ENCODE data around the gene MT1HL1.
"Not testable (repeated sequence)": the region's sequence is repeated elsewhere in the genome, so short reads cannot be mapped to it uniquely, and the experiment has no call there.

MT1HL1 gene

DNA sequence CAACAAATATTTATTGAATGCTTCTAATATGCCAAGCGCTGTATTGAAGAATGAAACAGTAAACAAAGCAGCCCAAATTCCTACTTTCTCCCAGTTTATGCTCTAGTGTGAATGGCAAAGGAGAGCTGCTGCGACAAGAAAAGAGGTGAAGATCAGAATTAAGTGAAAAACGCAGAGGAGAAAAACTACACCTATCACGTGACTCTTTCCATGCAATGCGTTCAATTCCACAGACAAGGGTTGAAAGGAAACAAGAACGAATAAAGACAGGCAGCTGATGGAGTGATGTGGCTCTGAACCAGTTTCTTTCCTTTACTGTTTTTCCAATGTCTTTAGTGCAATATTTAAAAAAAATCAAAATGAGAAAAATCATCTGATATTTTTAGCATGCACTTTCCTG is 23.6 kb downstream of the MT1HL1 start:
- H3K36me3 Mint-ChIP-seq (ENCODE audit: low read depth): no peaks in the 10 kb centered on the region
- H3K9me3 Mint-ChIP-seq: no peaks in the 10 kb centered on the region
- H3K27ac Mint-ChIP-seq: no peak overlapping the region
- intact Hi-C loops (cut with micrococcal nuclease): no loop called here
- H3K4me3 Mint-ChIP-seq: no peak overlapping the region
- H3K27me3 Mint-ChIP-seq: no peaks in the 10 kb centered on the region
- H3K4me1 Mint-ChIP-seq (ENCODE audit: low read depth): no peaks in the 10 kb centered on the region

DNA sequence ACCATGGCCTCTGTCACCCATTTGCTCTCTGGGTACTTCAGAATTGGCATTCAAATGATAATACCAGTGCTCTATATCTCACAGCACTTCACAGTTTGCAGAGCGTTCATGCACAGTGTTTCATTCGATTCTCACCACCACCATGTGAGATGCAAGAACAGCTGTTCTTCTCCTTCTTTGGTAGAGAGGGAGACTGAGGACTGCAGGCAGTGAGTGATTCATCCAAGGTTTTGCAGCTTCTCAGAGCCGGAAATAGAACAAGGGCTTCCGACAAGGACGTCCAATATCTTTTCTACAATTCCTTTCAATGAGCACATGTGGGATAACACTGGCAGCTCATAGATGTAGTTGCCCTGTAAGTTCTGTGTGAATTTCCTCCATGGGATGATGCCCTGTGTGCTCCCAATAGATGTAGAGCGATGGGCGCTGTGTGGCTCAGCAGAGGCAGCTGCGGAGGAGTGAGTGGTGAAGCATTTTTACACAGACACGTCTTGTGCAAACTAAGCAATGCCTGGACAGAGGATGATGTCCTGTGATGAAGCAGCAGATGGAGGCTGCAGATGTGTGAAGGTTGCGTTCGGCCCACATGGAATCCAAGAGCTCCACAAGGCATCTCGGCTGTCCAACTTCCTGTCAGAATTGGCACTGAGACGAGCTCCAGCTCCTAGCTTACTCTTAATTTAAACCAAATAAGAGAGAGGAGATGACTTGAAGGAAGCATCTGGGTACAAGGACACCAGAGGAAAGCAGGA is 24.9 kb downstream of the MT1HL1 start:
- intact Hi-C loops (cut with micrococcal nuclease): no loop called here
- H3K27ac Mint-ChIP-seq: no peak overlapping the region
- no peaks in the 10 kb centered on the region for H3K27me3 Mint-ChIP-seq

DNA sequence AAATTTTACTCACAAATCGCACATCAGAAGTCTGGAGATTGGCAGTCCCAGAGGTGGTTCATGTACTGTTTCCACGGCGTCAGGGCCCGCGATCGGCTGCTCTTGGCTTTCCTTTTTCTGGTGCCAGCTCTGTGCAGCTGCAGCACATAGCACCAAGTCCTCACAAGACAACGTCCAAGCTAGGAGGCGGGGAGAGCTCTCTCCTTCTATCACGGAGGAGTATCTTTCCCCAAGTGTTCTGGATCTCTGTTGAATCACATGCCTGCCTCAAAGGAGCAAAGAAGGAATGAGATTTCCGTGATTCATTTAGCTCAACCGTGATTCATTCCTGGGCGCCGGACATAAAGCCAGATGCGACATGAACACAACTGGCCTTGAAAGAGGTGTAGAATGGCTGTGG is 25.5 kb downstream of the MT1HL1 start:
- Mint-ChIP-seq H3K36me3 (ENCODE audit: low read depth) (no peaks in the 10 kb centered on the region), H3K4me3 (no peak overlapping the region), H3K27me3 (no peaks in the 10 kb centered on the region), H3K4me1 (ENCODE audit: low read depth) (no peaks in the 10 kb centered on the region), H3K9me3 (no peaks in the 10 kb centered on the region), H3K27ac (no peak overlapping the region)
- intact Hi-C loops (cut with micrococcal nuclease): no loop called here

More for the DNA sequence above, 24.9 kb downstream of the MT1HL1 start:
- Mint-ChIP-seq H3K4me1 (ENCODE audit: low read depth) (no peaks in the 10 kb centered on the region), H3K36me3 (ENCODE audit: low read depth) (no peaks in the 10 kb centered on the region), H3K4me3 (no peak overlapping the region), H3K9me3 (no peaks in the 10 kb centered on the region)

DNA sequence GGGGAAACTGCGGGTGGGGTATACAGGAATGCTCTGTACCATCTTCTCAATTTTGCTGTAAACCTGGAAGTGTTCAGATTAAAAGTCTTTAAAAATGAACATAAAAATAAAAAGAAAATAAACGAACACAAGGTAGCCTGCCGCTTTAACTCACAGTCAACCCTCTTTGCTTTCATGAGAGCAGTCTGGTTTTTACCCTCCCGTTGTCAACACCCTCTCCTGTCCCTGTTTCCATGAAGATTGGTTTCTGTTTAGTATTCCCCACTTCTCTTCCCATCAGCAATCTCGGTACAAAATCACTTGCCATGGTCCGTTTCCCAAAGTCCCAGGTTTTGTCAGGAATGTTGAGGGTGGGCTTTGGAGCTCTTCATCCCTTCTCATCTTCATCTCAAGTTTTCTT is 28.8 kb downstream of the MT1HL1 start:
- Mint-ChIP-seq H3K4me1 (ENCODE audit: low read depth) (no peaks in the 10 kb centered on the region), H3K36me3 (ENCODE audit: low read depth) (no peaks in the 10 kb centered on the region), H3K4me3 (no peak overlapping the region), H3K9me3 (no peaks in the 10 kb centered on the region), H3K27ac (no peak overlapping the region), H3K27me3 (no peaks in the 10 kb centered on the region)
- intact Hi-C loops (cut with micrococcal nuclease): no loop called here

DNA sequence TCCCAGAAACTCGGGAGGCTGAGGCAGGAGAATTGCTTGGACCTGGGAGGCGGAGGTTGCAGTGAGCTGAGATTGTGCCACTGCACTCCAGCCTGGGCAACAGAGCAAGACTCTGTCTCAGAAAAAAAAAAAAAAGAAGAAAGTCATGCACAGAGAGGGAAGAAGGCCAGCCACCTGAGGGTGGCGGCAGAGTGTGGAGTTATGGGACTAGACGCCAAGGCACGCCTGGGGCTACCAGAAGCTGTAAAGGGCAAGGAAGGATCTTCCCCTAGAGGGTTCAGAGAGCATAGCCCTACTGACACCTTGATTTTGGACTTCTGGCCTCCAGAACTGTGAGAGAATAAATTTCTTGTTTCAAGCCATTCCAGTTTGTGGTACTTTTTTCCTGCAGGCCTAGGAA is 30.2 kb downstream of the MT1HL1 start:
- H3K9me3 Mint-ChIP-seq; H3K36me3 Mint-ChIP-seq (ENCODE audit: low read depth); H3K4me1 Mint-ChIP-seq (ENCODE audit: low read depth); H3K27me3 Mint-ChIP-seq; intact Hi-C loops (cut with micrococcal nuclease); H3K4me3 Mint-ChIP-seq; H3K27ac Mint-ChIP-seq: not testable (repeated sequence)

DNA sequence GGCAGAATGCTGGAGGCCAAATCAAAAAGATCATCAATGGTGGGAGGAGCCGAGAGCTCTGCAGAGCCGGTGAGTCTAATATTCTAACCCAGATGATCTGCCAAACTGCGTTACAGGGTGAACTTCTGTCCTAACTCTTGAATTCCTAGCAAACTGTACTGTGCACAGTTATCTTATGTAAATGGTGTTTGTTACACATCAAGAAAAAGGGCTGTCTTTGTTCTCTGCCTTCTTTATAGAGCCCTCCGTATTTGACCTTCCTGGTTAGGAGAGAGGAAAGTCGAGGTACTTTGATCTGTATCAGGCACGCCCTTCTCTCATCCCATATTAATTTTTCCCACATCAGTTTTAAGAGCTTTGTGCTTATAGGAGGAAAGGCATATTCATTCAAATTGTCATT is 37.6 kb downstream of the MT1HL1 start:
- H3K4me3 Mint-ChIP-seq: no peak overlapping the region
- no peak overlapping the region for H3K27ac Mint-ChIP-seq
- H3K27me3 Mint-ChIP-seq: no peaks in the 10 kb centered on the region
- no peaks in the 10 kb centered on the region for H3K9me3 Mint-ChIP-seq
- H3K4me1 Mint-ChIP-seq (ENCODE audit: low read depth): no peaks in the 10 kb centered on the region
- no peaks in the 10 kb centered on the region for H3K36me3 Mint-ChIP-seq (ENCODE audit: low read depth)
- intact Hi-C loops (cut with micrococcal nuclease): no loop called here

DNA sequence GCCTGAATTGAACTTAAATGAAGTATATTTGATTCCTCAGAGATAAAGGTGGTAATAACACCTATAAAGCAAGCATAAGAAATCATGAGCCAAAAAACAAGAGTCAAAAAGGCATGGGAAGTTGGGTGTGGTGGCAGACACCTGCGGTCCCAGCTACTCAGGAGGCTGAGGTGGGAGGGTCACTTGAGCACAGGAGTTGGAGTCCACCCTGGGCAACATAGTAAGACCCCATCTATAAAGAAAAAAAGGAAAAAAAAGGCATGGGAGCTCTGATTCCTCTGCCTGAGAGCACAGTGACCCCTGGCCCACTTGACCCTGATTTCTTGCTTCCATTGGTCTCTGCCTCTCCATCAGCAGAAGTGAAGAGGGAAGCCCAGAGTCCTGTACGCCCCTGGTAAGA is 40.3 kb downstream of the MT1HL1 start:
- Mint-ChIP-seq H3K4me3 (no peak overlapping the region), H3K36me3 (ENCODE audit: low read depth) (no peaks in the 10 kb centered on the region), H3K4me1 (ENCODE audit: low read depth) (no peaks in the 10 kb centered on the region), H3K27me3 (no peaks in the 10 kb centered on the region), H3K9me3 (peaks cover 9% of the 10 kb centered on the region), H3K27ac (no peak overlapping the region)
- intact Hi-C loops (cut with micrococcal nuclease): no loop called here

DNA sequence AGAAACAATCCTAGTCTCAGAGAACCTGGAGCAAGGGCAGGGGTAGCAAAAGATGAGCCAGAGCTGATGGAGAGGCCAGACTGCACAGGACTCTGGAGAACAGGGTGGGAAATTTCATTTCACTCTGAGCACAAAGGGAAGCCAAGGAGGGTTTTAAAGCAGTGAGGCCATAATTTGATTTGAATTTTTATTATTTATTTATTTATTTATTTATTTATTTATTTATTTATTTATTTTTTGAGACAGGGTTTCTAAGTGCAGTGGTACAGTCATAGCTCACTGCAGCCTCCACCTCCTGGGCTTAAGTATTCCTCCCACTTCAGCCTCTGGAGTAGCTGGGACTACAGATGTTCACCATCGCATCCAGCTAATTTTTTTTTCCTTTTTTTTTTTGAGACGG is 45.1 kb downstream of the MT1HL1 start:
- no peaks in the 10 kb centered on the region for H3K36me3 Mint-ChIP-seq (ENCODE audit: low read depth)
- intact Hi-C loops (cut with micrococcal nuclease): no loop called here
- H3K4me1 Mint-ChIP-seq (ENCODE audit: low read depth): no peaks in the 10 kb centered on the region
- no peak overlapping the region for H3K4me3 Mint-ChIP-seq
- H3K27ac Mint-ChIP-seq: no peak overlapping the region
- peaks cover 18% of the 10 kb centered on the region for H3K9me3 Mint-ChIP-seq
- H3K27me3 Mint-ChIP-seq: no peaks in the 10 kb centered on the region

DNA sequence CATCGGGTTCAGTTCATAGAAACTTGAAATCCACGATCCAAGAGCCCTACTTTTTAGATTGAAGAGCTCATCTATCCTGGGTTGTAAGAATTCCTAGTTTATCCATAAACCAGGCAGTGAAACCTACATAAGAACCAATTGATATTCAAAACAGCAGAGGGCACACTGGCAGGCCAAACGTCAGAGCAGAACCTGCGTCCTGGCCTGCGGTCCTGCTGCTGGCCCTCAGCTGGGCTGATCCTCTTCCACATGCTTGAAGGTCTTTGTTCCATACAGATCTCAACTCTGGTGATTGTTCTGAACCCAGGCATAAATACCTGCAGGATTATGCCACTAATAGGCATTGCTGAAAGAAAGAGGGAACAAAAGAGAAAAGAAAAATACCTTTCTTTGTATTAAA is 47.0 kb downstream of the MT1HL1 start:
- Mint-ChIP-seq H3K36me3 (ENCODE audit: low read depth) (no peaks in the 10 kb centered on the region), H3K9me3 (peaks cover 18% of the 10 kb centered on the region), H3K27ac (no peak overlapping the region), H3K4me1 (ENCODE audit: low read depth) (no peaks in the 10 kb centered on the region), H3K27me3 (no peaks in the 10 kb centered on the region), H3K4me3 (no peak overlapping the region)
- intact Hi-C loops (cut with micrococcal nuclease): no loop called here

Measured in dendritic cell treated with granulocyte-macrophage colony-stimulating factor and Interleukin-4, amounts not matched to agents 40 ng/mL and 50 ng/mL, for 4 days (primary cell).